ENCODE results near the gene FCGR2B. TPM values are rescaled to one million over a fixed set of nuclear protein-coding genes. Genes with fewer than 3 reads are reported as not detected.

FCGR2B gene
- total RNA-seq, 1 experiment from 2014 or later = not detected

GRCh38 chr1:161727256-161727924, 64.4 kb downstream of the FCGR2B start:
- intact Hi-C loops (cut with micrococcal nuclease) = no loop called here
- BruUV-seq (replicated peaks) = TSS peak; percentile 86

More at GRCh38 chr1:161727256-161727924, 64.4 kb downstream of the FCGR2B start:
- Histone ChIP-seq H3K9ac (ENCODE audit: low read length) (peak overlapping the region; percentile 84), H4K20me1 (ENCODE audit: insufficient read depth) (no peaks in the 10 kb centered on the region), H3K79me2 (ENCODE audit: insufficient read depth, low read length) (no peaks in the 10 kb centered on the region; the same call in 1 of the 2 replicates), H3K9me2 (ENCODE audit: insufficient read depth) (no peaks in the 10 kb centered on the region), H3K27me3 (ENCODE audit: insufficient read depth, low read length) (no peaks in the 10 kb centered on the region), H3K4me3 (replicated peaks in 1 of 2; ENCODE audit: low read depth in 1 of 2, low read length in 2 of 2) (peak overlapping the region; percentile 66 to 75), H2AFZ (ENCODE audit: low read depth, low read length, poor library complexity, severe bottlenecking) (no peak overlapping the region), H3K4me2 (ENCODE audit: low read length) (peak overlapping the region; percentile 95), H3K4me1 (ENCODE audit: control insufficient read depth in 1 of 2, insufficient read depth in 2 of 2, low read length in 2 of 2) (peaks cover 20 to 87% of the 10 kb centered on the region in 2 experiments; a peak in 3 of 4 replicates), H3K36me3 (ENCODE audit: control insufficient read depth in 1 of 2, insufficient read depth in 2 of 2, low read length in 2 of 2) (no peaks in the 10 kb centered on the region), H3K27ac (ENCODE audit: low read depth, low read length) (peak overlapping the region; percentile 71), H3K9me3 (ENCODE audit: control insufficient read depth in 1 of 2, insufficient read depth in 1 of 2, low read depth in 1 of 2, low read length in 2 of 2) (no peaks in the 10 kb centered on the region)
- POLR2A ChIA-PET = interaction anchor here (1.5 to 2.1 kb wide), 3 partner anchors 9 to 22 kb away, joined by 3 to 7 read pairs (median 7); partner anchors contain the start of gene DUSP12
- DNase-seq (ENCODE audit: low read depth, low spot score) (no peak), ATAC-seq (no peak)
- no peak for TF ChIP-seq ATF3 (IDR thresholded peaks at IDR 0.05)
- peak; percentile 43; the same call in 1 of the 2 replicates for TF ChIP-seq ZFX (IDR thresholded peaks at IDR 0.05)
- RAD21 ChIA-PET (ENCODE audit: low non-redundant PET in 1 of 2, low total read pairs in 2 of 2, uncharacterized antibody in 2 of 2, unreplicated experiment in 2 of 2) = interaction anchor here in 1 of 2 experiments (0.8 kb wide), 1 partner anchor 11 kb away, joined by 3 read pairs; no protein-coding TSS in a partner anchor
- CTCF ChIA-PET = interaction anchor here (1.2 kb wide), 1 partner anchor 44 kb away, joined by 3 read pairs; no protein-coding TSS in a partner anchor

Other genes with a start within 250 kb of the FCGR2B start
- gene FCGR2A, start 157.7 kb upstream of the FCGR2B start, total RNA-seq (2021; ENCODE audit: unreplicated experiment) = 0.52 TPM
- gene HSPA6, start 138.6 kb upstream of the FCGR2B start, total RNA-seq (2021; ENCODE audit: unreplicated experiment) = not detected
- 0.17 TPM for gene FCGR3A, start 113.3 kb upstream of the FCGR2B start, total RNA-seq (2021; ENCODE audit: unreplicated experiment)
- gene FCGR3B, start 32.0 kb upstream of the FCGR2B start, total RNA-seq (2021; ENCODE audit: unreplicated experiment) = not detected
- 0.25 TPM for gene FCRLA, start 44.1 kb downstream of the FCGR2B start, total RNA-seq (2021; ENCODE audit: unreplicated experiment)
- 1.0 TPM for gene FCRLB, start 58.4 kb downstream of the FCGR2B start, total RNA-seq (2021; ENCODE audit: unreplicated experiment)
- gene DUSP12, start 86.6 kb downstream of the FCGR2B start, total RNA-seq (2021; ENCODE audit: unreplicated experiment) = 31.6 TPM
- gene ATF6, start 103.2 kb downstream of the FCGR2B start, total RNA-seq (2021; ENCODE audit: unreplicated experiment) = 20.9 TPM